Keratinocyte (primary cell): ENCODE results near the gene NT5DC4. TPM values are rescaled to one million over a fixed set of nuclear protein-coding genes. Genes with fewer than 3 reads are reported as not detected.
A peak's percentile ranks its signal among the peaks of the same experiment; 100 is the strongest.

Experiments
- DNase-seq: peaks from one replicate; pipeline ENCODE4 v3.0.0-alpha.2; 2011; ENCODE audit warnings: low read depth, missing footprints, low spot score
- FAIRE-seq: peaks from 2 replicates; lab custom pipeline; 2011; peaks lifted over from hg19 to GRCh38; lab: Jason Lieb, UNC
- H2AFZ ChIP-seq: 2 replicates; pipeline ENCODE4 v1.6.0; 2012; ENCODE audit warnings: low read length, control low read depth, inconsistent platforms; ENCODE audit not compliant: control insufficient read depth
- H3K27ac ChIP-seq: 2 replicates; pipeline ENCODE4 v1.5.1; 2011; ENCODE audit warnings: low read length; ENCODE audit not compliant: control insufficient read depth, insufficient read depth
- H3K27me3 ChIP-seq: 3 replicates; pipeline ENCODE4 v1.6.0; 2011; ENCODE audit warnings: low read length; ENCODE audit not compliant: control insufficient read depth, insufficient read depth; ENCODE audit errors: extremely low read depth
- H3K36me3 ChIP-seq, 2 experiments: 2 replicates in 1 of 2; 3 replicates in 1 of 2; pipeline ENCODE4 v1.5.1; 2011; ENCODE audit warnings: low read length in 2 of 2, mild to moderate bottlenecking in 1 of 2; ENCODE audit not compliant: control insufficient read depth in 2 of 2, insufficient read depth in 2 of 2; ENCODE audit errors: extremely low read depth in 1 of 2
- H3K4me1 ChIP-seq: 3 replicates; pipeline ENCODE4 v1.5.1; 2011; ENCODE audit warnings: low read length; ENCODE audit not compliant: control insufficient read depth, insufficient read depth; ENCODE audit errors: extremely low read depth
- H3K4me2 ChIP-seq: 3 replicates; pipeline ENCODE4 v1.6.0; 2011; ENCODE audit warnings: low read depth, low read length; ENCODE audit not compliant: control insufficient read depth, insufficient read depth; ENCODE audit errors: extremely low read depth
- H3K4me3 ChIP-seq, 3 experiments: fragments of 200-600 bp in 1 of 3; sonication (generic) in 1 of 3; 2 replicates in 2 of 3; 3 replicates in 1 of 3; pipeline ENCODE4 v1.5.1; 2011 to 2016; ENCODE audit warnings: low read length in 3 of 3, mild to moderate bottlenecking in 3 of 3, control low read depth in 2 of 3, inconsistent platforms in 1 of 3, low read depth in 1 of 3, mixed read lengths in 1 of 3, mixed run types in 1 of 3, moderate library complexity in 1 of 3; ENCODE audit not compliant: control insufficient read depth in 2 of 3, insufficient read depth in 2 of 3; ENCODE audit errors: extremely low read depth in 1 of 3
- H3K79me2 ChIP-seq: 2 replicates; pipeline ENCODE4 v1.6.0; 2012; ENCODE audit warnings: low read length; ENCODE audit not compliant: control insufficient read depth, insufficient read depth
- H3K9ac ChIP-seq: 3 replicates; pipeline ENCODE4 v1.6.0; 2011; ENCODE audit warnings: low read length; ENCODE audit not compliant: control insufficient read depth, insufficient read depth; ENCODE audit errors: extremely low read depth
- H3K9me1 ChIP-seq: 3 replicates; pipeline ENCODE4 v1.6.0; 2011; ENCODE audit warnings: low read length; ENCODE audit not compliant: control insufficient read depth, insufficient read depth; ENCODE audit errors: extremely low read depth
- H3K9me3 ChIP-seq: 2 replicates; pipeline ENCODE4 v1.5.1; 2012; ENCODE audit warnings: low read depth, low read length; ENCODE audit not compliant: control insufficient read depth
- H4K20me1 ChIP-seq: 3 replicates; pipeline ENCODE4 v1.6.0; 2011; ENCODE audit warnings: low read length; ENCODE audit not compliant: control insufficient read depth, insufficient read depth; ENCODE audit errors: extremely low read depth
- EZH2 ChIP-seq: IDR thresholded peaks from one replicate; pipeline ENCODE4 v1.6.1; 2012; ENCODE audit warnings: inconsistent platforms, mild to moderate bottlenecking, low read length, moderate library complexity
- dilution Hi-C: fragments of 300-500 bp; cut with MboI; formaldehyde crosslinking; loops from one replicate; pipeline ENCODE4 v1.7.0; 2020; ENCODE audit warnings: low sequenced_read_pairs; ENCODE audit not compliant: extremely low pct_ligation_motif_present
- polyA plus RNA-seq, 5 experiments: library from polyadenylated mRNA; depleted of rRNA in 3 of 5; stranded (reverse) in 3 of 5; stranded (forward) in 1 of 5; unstranded in 1 of 5; fragments of >200 nt; gene quantifications; 1 replicate in 1 of 5; 2 replicates in 3 of 5; 3 replicates in 1 of 5; pipeline versions ENCODE4 v1.2.1 to v1.2.3, GENCODE V29; 2011 to 2012; ENCODE audit warnings: missing spikeins in 2 of 5, low read depth in 1 of 5, low replicate concordance in 1 of 5
- TF ChIP-seq, protein P1 (sequence below), 3 experiments: IDR thresholded peaks in 1 of 3; conservative IDR thresholded peaks in 1 of 3; optimal IDR thresholded peaks in 1 of 3; 2 replicates in 2 of 3; 3 replicates in 1 of 3; pipeline versions ENCODE3 to v1.5.1; 2011; ENCODE audit warnings: low read length in 3 of 3, mild to moderate bottlenecking in 3 of 3, moderate library complexity in 2 of 3, control low read depth in 1 of 3, inconsistent platforms in 1 of 3; ENCODE audit not compliant: insufficient read depth in 2 of 3; ENCODE audit errors: extremely low read depth in 1 of 3

NT5DC4 gene
- polyA plus RNA-seq, 1 donor (not counting 4 experiments of a cell fraction or from before 2014, with no cell fraction given), result 1.00 TPM

- Histone ChIP-seq H3K4me3 (no peak overlapping the region), H3K4me2 (no peak overlapping the region), H3K9me1 (no peaks in the 10 kb centered on the region), H3K27ac (no peak overlapping the region), H3K9me3 (no peaks in the 10 kb centered on the region), H2AFZ (no peak overlapping the region), H3K27me3 (no peaks in the 10 kb centered on the region), H4K20me1 (no peaks in the 10 kb centered on the region), H3K79me2 (no peaks in the 10 kb centered on the region), H3K4me1 (peaks cover 13% of the 10 kb centered on the region), H3K9ac (peak overlapping the region; percentile 28), H3K36me3 (no peaks in the 10 kb centered on the region)
- dilution Hi-C loops, result no loop called here
- FAIRE-seq, result no peak
- DNase-seq, result no peak
- TF ChIP-seq, protein P1, sequence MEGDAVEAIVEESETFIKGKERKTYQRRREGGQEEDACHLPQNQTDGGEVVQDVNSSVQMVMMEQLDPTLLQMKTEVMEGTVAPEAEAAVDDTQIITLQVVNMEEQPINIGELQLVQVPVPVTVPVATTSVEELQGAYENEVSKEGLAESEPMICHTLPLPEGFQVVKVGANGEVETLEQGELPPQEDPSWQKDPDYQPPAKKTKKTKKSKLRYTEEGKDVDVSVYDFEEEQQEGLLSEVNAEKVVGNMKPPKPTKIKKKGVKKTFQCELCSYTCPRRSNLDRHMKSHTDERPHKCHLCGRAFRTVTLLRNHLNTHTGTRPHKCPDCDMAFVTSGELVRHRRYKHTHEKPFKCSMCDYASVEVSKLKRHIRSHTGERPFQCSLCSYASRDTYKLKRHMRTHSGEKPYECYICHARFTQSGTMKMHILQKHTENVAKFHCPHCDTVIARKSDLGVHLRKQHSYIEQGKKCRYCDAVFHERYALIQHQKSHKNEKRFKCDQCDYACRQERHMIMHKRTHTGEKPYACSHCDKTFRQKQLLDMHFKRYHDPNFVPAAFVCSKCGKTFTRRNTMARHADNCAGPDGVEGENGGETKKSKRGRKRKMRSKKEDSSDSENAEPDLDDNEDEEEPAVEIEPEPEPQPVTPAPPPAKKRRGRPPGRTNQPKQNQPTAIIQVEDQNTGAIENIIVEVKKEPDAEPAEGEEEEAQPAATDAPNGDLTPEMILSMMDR (optimal IDR thresholded peaks at IDR 0.05 in 1 of 3, IDR thresholded peaks at IDR 0.05 in 1 of 3, conservative IDR thresholded peaks at IDR 0.05 in 1 of 3; ENCODE audit: extremely low read depth in 1 of 3, insufficient read depth in 2 of 3, low read length in 3 of 3), result peak in 2 of 3 experiments; percentile 19 to 29
- no peak for TF ChIP-seq EZH2
Observed at GRCh38 chr2:112724591-112725525, 4.0 kb downstream of the NT5DC4 start.

DNA sequence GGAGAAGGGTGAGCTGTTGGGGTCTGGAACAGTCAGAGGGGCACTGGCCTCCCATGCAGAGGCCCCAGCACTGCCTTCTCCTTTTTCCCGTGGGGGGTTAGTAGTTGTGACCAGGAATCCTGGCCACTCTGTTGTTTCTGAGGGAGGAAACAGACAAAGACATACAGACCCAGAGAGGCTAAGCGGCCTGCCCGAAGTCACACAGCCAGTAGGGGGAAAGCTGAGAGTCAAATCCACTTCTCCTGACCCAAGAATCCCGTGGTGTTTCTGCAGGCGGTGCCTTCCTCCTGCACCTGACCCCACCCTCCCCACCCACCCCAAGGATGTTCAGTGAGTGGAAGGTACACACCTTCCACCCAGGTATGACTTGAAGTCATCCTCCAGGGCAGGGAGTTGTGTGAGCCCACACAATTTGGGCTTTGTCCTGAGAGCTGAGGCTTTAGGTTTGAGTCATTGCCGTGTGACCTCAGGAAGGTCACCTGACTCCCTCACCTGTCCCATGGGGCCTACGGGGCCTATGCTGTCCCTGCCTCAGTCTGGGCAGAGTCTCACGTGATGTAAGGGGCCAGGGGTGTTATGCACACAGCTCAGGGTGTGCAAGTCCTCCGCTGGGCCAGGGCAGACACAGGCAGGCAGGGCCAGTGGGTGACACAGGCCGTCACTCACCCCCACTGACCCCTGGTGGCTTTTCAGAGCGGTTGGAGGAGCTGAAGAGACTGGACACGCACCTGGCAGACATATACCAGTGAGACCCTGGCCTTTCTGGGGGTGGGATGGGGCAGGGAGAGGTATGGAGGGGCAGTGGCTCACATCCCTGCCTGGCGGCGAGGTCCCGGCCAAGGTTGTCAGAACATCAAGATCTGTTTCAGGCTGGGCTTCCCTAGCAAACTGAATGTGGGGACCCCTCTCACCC lies 5.0 kb downstream of the NT5DC4 start:
- peak overlapping the region; percentile 59 for H3K27ac ChIP-seq
- dilution Hi-C loops, result no loop called here
- no peaks in the 10 kb centered on the region for H3K27me3 ChIP-seq
- H3K9ac ChIP-seq, result peak overlapping the region; percentile 48
- H3K4me2 ChIP-seq, result no peak overlapping the region
- TF ChIP-seq, protein P1 (optimal IDR thresholded peaks at IDR 0.05 in 1 of 3, IDR thresholded peaks at IDR 0.05 in 1 of 3, conservative IDR thresholded peaks at IDR 0.05 in 1 of 3; ENCODE audit: extremely low read depth in 1 of 3, insufficient read depth in 2 of 3, low read length in 3 of 3), result no peak
- no peak for TF ChIP-seq EZH2
- H4K20me1 ChIP-seq, result no peaks in the 10 kb centered on the region
- peak; percentile 70 for DNase-seq
- no peaks in the 10 kb centered on the region for H3K9me3 ChIP-seq
- FAIRE-seq, result peak; percentile 55
- no peaks in the 10 kb centered on the region for H3K79me2 ChIP-seq
- no peaks in the 10 kb centered on the region for H3K9me1 ChIP-seq
- H3K4me3 ChIP-seq, result no peak overlapping the region
- H3K4me1 ChIP-seq, result peaks cover 13% of the 10 kb centered on the region
- no peak overlapping the region for H2AFZ ChIP-seq
- no peaks in the 10 kb centered on the region for H3K36me3 ChIP-seq
